HG02571 (cell line): ENCODE data around the gene DIS3L.
A peak's percentile ranks its signal among the peaks of the same experiment; 100 is the strongest.
"Not testable (repeated sequence)": the region's sequence is repeated elsewhere in the genome, so short reads cannot be mapped to it uniquely, and the experiment has no call there.

Experiments
- ATAC-seq: cut with Tn5 transposase; IDR thresholded peaks from one replicate; pipeline ENCODE4 v1.9.1; 2021; ENCODE audit warnings: mild to moderate bottlenecking, moderate library complexity; ENCODE audit not compliant: unreplicated experiment

DIS3L gene

GRCh38 chr15:66293419-66294156, at the start of gene DIS3L:
TSS of gene DIS3L (plus strand) at chr15:66293568. CDS start at chr15:66293597, 29 bp downstream.
- ATAC-seq: peak; percentile 58

- not testable (repeated sequence) for ATAC-seq
Measured at GRCh38 chr15:66245832-66246231, 47.5 kb upstream of the DIS3L start.

GRCh38 chr15:66246937-66247336, 46.4 kb upstream of the DIS3L start:
- no peak for ATAC-seq

GRCh38 chr15:66249605-66250174, 43.7 kb upstream of the DIS3L start:
- ATAC-seq: no peak

GRCh38 chr15:66251065-66251789, 42.1 kb upstream of the DIS3L start:
- no peak for ATAC-seq

GRCh38 chr15:66251790-66252684, 41.3 kb upstream of the DIS3L start:
- no peak for ATAC-seq

- no peak for ATAC-seq
Measured at GRCh38 chr15:66252685-66253417, 40.5 kb upstream of the DIS3L start.

- ATAC-seq: no peak
Measured at GRCh38 chr15:66253418-66254088, 39.8 kb upstream of the DIS3L start, which contains the start of gene MEGF11. TSS of gene MEGF11 (minus strand) at chr15:66253750. CDS start at chr15:66128403, 125,347 bp downstream.

GRCh38 chr15:66254089-66254950, 39.0 kb upstream of the DIS3L start:
- no peak for ATAC-seq

- no peak for ATAC-seq
Measured at GRCh38 chr15:66254951-66255676, 38.3 kb upstream of the DIS3L start.

GRCh38 chr15:66256692-66257091, 36.7 kb upstream of the DIS3L start:
- ATAC-seq: no peak

- ATAC-seq: no peak
Measured at GRCh38 chr15:66261056-66261455, 32.3 kb upstream of the DIS3L start.

GRCh38 chr15:66262837-66263236, 30.5 kb upstream of the DIS3L start:
- not testable (repeated sequence) for ATAC-seq

- ATAC-seq: no peak
Measured at GRCh38 chr15:66264859-66265513, 28.4 kb upstream of the DIS3L start.

GRCh38 chr15:66269326-66270090, 23.9 kb upstream of the DIS3L start:
- ATAC-seq: no peak

- ATAC-seq: no peak
Measured at GRCh38 chr15:66270932-66271331, 22.4 kb upstream of the DIS3L start.

GRCh38 chr15:66275352-66275751, 18.0 kb upstream of the DIS3L start:
- no peak for ATAC-seq
